BJ (cell line): Measurements from ENCODE around the gene INPP5E. TPM values are rescaled to one million over a fixed set of nuclear protein-coding genes. Genes with fewer than 3 reads are reported as not detected.

Experiments
- CTCF ChIA-PET: fragments of 350-600 bp; formaldehyde crosslinking; extraction: SDS; loops from one replicate; lab custom pipeline; 2021; ENCODE audit warnings: antibody characterized with exemption, inconsistent platforms; lab: Yijun Ruan, JAX
- POLR2A ChIA-PET: fragments of 300-600 bp; sonication (Branson Sonifier 250); formaldehyde crosslinking; extraction: SDS; loops from one replicate; lab custom pipeline; 2021; ENCODE audit warnings: antibody characterized with exemption; lab: Charles Lee
- DNase-seq: peaks from one replicate; pipeline ENCODE4 v3.0.0-alpha.2; 2011; ENCODE audit warnings: low read depth
- H3K27me3 ChIP-seq: 2 replicates; pipeline ENCODE4 v1.6.0; 2011; ENCODE audit warnings: low read length; ENCODE audit not compliant: control insufficient read depth, insufficient read depth
- H3K36me3 ChIP-seq: 2 replicates; pipeline ENCODE4 v1.5.1; 2011; ENCODE audit warnings: low read length; ENCODE audit not compliant: control insufficient read depth, insufficient read depth
- H3K4me3 ChIP-seq: 2 replicates; pipeline ENCODE4 v1.5.1; 2011; ENCODE audit warnings: low read depth, mild to moderate bottlenecking, control low read depth, low read length
- polyA plus RNA-seq: library from polyadenylated mRNA; depleted of rRNA; stranded (reverse); fragments of >200 nt; gene quantifications from 2 replicates; pipeline ENCODE4 v1.2.3, GENCODE V29; 2011
- TF ChIP-seq, protein P1 (sequence below): IDR thresholded peaks from 2 replicates; pipeline ENCODE4 v1.5.1; 2011; ENCODE audit warnings: low read depth, mild to moderate bottlenecking, control low read depth, inconsistent platforms, low read length, moderate library complexity; ENCODE audit not compliant: insufficient read depth

The INPP5E gene
- polyA plus RNA-seq, 1 experiment = 5.6 TPM

DNA sequence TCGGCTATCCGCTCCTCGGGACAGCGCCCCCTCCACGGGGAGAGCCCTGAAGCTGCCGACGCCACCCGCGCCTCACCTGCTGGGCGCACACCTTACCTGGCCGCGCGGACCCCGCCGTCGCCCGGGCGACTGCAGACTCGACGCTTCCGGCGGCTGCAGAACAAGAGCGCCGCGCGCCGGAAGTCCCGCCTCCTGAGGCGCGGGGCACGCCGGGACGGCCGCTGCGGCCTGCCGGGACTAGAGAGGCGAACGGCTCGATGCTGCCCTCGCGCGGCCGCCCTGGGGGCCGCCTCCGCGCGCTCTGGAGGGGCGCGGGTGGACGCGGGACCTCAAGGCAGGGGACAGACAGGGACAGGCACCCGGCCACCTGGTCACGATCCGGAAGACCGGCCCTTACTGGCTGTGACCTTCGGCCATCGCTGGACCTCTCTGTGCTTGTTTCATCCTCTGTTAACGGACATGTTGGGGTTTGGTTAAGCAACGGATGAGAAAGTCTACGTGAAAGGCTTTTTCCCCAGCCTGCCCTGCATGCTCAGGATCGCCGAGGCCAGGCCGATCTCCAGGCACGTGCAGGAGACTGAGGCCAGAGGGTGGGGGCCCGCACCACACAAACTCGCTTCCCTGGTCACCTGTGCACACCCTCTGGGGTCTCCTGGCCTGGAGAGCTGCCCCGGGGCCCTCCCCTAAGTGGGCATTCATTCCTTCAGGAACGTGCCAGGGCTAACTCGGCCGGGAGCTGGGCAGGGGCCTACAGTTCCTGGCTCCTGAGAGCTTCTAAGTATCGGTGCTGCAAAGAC, 39.4 kb downstream of the INPP5E start, which contains the start of gene SNAPC4:
Gene SNAPC4, minus strand, starts transcription at position 133 of the 797 bp plus-strand sequence. CDS start 1,742 bp downstream, outside the sequence.
- peaks cover 27% of the 10 kb centered on the region for H3K36me3 ChIP-seq
- TF ChIP-seq, protein P1, sequence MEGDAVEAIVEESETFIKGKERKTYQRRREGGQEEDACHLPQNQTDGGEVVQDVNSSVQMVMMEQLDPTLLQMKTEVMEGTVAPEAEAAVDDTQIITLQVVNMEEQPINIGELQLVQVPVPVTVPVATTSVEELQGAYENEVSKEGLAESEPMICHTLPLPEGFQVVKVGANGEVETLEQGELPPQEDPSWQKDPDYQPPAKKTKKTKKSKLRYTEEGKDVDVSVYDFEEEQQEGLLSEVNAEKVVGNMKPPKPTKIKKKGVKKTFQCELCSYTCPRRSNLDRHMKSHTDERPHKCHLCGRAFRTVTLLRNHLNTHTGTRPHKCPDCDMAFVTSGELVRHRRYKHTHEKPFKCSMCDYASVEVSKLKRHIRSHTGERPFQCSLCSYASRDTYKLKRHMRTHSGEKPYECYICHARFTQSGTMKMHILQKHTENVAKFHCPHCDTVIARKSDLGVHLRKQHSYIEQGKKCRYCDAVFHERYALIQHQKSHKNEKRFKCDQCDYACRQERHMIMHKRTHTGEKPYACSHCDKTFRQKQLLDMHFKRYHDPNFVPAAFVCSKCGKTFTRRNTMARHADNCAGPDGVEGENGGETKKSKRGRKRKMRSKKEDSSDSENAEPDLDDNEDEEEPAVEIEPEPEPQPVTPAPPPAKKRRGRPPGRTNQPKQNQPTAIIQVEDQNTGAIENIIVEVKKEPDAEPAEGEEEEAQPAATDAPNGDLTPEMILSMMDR = peak; percentile 58
- ChIA-PET POLR2A (no interaction called here), CTCF (interaction anchor here (0.5 to 6.5 kb wide), 16 partner anchors 9 to 504 kb away, joined by 3 to 84 read pairs (median 4); partner anchors contain the start of genes DNLZ, ENTR1 and PMPCA)
- no peaks in the 10 kb centered on the region for H3K27me3 ChIP-seq
- H3K4me3 ChIP-seq = peak within 1 kb of the TSS; percentile 59
- DNase-seq = peak; percentile 17

DNA sequence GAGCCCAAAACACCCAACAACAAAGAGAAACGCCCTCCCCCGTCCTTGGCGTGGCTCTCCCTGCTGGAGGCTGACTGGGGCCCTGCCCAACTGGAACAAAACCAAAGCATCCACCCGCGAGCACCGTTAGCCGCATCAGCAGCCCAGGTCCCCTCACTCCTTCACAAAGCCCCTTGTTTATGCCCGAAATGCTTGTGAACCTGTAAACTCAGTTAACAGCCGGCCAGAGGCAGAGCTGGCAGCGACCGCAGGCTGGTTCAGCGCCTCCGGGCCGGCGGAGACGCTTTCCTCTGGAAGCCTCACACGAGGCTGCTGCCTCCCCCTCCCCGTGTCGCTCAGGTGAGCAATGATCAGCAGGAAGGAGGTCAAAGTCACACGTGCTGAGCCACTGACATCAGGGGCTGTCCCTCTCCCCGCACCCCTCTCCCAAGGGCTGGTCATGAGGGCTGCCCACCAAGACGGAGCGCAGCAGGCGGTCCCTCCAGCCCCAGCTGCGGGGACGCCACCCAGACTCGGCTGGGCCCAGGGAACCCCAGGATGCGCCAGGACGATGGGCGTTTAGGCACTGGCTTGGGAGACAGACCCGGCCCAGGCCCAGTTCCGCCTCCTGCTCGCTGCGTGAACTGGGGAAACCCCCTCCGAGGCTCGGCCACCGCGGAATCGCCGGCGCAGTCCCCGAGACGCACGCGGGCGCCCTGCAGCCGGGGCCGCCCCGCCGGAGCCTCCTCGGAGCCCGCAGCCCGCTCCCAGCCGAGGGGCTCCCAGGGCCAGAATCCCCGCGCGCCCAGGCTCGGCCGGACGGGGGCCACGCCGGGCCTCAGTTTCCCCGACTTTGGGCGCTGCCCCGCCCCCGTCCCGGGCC, 40.2 kb downstream of the INPP5E start:
- H3K36me3 ChIP-seq = peaks cover 31% of the 10 kb centered on the region
- H3K27me3 ChIP-seq = no peaks in the 10 kb centered on the region
- TF ChIP-seq, protein P1 = no peak
- ChIA-PET POLR2A (no interaction called here), CTCF (interaction anchor here (0.5 to 6.5 kb wide), 6 partner anchors 10 to 505 kb away, joined by 3 to 84 read pairs (median 6); no protein-coding TSS in a partner anchor)
- no peak for DNase-seq
- peak overlapping the region; percentile 59 for H3K4me3 ChIP-seq

DNA sequence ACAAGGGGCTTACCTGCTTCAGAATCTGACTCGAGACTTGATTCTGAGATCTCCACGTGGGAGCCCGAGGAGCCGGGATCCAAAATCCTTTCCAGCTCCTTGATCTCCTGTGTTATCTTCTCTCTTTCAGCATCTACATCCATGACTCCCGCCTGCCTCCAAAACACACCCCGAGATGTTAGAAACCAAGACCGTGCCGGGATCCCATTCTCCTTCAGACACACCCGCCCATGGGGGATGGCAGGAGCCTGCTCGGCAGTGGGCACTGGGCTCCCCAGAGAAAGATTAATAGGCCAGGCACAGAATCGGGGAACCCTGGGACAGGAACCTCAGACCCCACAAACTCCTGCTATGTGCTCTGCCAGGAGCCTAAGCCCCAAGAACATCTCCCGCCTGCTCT, 41.4 kb downstream of the INPP5E start:
- Histone ChIP-seq H3K36me3 (peaks cover 38% of the 10 kb centered on the region), H3K27me3 (no peaks in the 10 kb centered on the region), H3K4me3 (no peak overlapping the region)
- no peak for DNase-seq
- POLR2A ChIA-PET = no interaction called here
- CTCF ChIA-PET = interaction anchor here (1.4 to 6.5 kb wide), 4 partner anchors 53 to 92 kb away, joined by 3 to 84 read pairs (median 12); no protein-coding TSS in a partner anchor
- TF ChIP-seq, protein P1 = no peak

DNA sequence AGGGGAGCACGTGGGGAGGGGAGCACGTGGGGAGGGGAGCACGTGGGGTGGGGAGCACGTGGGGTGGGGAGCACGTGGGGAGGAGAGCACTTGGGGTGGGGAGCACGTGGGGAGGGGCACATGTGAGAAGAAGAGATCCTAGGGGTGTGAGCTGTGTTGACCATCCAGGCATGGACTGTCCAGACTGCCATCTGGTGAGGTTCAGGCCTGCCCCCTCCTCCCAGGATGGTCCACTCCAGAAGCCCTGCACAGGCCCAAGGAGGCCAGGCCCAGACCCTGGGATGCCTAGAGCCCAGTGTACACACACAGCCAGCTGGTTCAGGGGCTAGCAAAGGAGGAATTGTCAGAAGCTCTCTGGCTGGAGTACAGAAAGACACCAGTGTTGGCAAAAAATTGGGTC, 42.0 kb downstream of the INPP5E start:
- Histone ChIP-seq H3K27me3 (no peaks in the 10 kb centered on the region), H3K36me3 (peaks cover 43% of the 10 kb centered on the region), H3K4me3 (no peak overlapping the region)
- TF ChIP-seq, protein P1 = no peak
- CTCF ChIA-PET = interaction anchor here (1.2 to 2.6 kb wide), 3 partner anchors 52 to 85 kb away, joined by 3 to 17 read pairs (median 7); no protein-coding TSS in a partner anchor
- no peak for DNase-seq
- POLR2A ChIA-PET = no interaction called here
